Prostate gland (tissue), 2 donors: ENCODE data around the gene VPS13D.

Source experiments
- POLR2A ChIP-seq: fragments of 450-650 bp; IDR thresholded peaks from one replicate; pipeline ENCODE4 v1.6.1; 2016; ENCODE audit warnings: antibody characterized with exemption, mild to moderate bottlenecking
- POLR2AphosphoS5 ChIP-seq: sonication (generic); formaldehyde crosslinking; IDR thresholded peaks from one replicate; pipeline ENCODE4 v1.6.1; 2017; ENCODE audit warnings: antibody characterized with exemption
- TF ChIP-seq, protein P1 (sequence below), 4 experiments: fragments of 200-600 bp in 2 of 4; fragments of 450-650 bp in 2 of 4; sonication (generic) in 2 of 4; IDR thresholded peaks; 1 replicate in 3 of 4; 2 replicates in 1 of 4; pipeline ENCODE4 v1.5.1; 2016 to 2019; ENCODE audit warnings: antibody characterized with exemption in 4 of 4, mild to moderate bottlenecking in 2 of 4, moderate library complexity in 2 of 4

DNA sequence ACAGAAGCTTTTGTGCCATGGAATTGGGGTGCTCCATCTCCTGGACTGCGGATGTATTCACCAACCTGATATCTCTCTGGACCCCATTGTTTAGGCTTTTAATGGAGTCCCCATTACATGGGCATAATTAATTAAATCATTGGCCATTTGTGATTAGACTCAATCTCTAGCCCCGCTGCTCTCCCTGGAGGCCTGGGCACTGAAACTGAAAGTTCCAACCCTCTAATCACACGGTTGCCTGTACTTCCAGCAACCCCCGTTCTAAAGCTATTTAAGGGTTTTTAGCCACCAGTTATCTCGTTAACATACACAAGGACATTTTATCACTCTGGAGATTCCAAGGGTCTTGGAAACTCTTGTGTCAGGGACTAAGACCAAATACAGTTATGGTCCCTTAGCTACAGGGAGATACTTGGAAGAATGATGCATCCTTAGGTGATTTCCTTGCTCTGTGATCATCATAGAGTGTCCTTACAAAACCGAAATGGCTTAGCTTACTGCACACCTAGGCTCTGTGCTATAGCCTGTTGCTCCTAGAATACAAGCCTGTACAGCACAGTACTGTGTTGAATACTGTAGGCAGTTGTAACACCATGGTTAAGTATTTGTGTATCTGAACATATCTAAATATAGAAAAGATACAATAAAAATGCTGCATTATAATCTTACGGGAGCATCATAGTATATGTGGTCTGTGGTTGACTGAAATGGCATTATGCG, 71.8 kb downstream of the VPS13D start:
- TF ChIP-seq POLR2AphosphoS5, result no peak
- TF ChIP-seq, protein P1, sequence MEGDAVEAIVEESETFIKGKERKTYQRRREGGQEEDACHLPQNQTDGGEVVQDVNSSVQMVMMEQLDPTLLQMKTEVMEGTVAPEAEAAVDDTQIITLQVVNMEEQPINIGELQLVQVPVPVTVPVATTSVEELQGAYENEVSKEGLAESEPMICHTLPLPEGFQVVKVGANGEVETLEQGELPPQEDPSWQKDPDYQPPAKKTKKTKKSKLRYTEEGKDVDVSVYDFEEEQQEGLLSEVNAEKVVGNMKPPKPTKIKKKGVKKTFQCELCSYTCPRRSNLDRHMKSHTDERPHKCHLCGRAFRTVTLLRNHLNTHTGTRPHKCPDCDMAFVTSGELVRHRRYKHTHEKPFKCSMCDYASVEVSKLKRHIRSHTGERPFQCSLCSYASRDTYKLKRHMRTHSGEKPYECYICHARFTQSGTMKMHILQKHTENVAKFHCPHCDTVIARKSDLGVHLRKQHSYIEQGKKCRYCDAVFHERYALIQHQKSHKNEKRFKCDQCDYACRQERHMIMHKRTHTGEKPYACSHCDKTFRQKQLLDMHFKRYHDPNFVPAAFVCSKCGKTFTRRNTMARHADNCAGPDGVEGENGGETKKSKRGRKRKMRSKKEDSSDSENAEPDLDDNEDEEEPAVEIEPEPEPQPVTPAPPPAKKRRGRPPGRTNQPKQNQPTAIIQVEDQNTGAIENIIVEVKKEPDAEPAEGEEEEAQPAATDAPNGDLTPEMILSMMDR (IDR thresholded peaks at IDR 0.05), result no peak
- TF ChIP-seq POLR2A, result no peak
